ENCODE measurements around the gene ZNF497.

ZNF497 gene

DNA sequence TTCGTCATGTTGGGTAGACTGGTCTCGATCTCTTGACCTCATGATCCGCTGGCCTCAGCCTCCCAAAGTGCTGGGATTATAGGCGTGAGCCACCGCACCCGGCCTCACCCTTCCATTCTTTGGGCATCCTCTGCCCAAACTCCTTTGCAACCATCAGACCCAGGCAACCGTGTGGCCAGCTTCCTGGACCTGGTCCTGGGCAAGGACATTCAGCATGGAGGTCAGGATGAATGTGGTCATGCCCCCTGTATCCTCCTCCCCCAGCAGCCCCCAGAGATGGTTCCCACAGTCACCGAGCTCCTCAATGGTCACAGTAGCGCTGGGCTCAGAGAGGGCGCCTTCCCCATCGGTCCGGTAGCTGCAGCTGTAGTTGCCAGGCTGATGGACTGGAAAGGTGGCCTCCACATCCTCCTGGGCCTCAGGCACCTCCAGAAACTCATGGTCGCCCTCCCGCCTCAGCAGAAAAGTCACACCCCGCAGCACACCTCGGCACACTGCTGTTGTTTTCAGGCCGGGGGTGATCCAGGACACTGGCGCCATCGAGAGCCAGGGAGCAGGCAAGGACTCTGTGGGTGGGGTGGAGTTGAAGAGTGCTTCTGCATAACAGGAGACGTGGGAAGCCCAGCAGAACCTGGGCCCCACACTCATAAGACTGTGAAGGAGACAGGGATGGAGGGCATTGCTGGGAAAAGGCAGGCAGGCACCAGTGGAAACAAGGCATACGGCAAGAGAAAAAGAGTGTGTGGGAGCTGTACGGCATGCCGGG, 10.4 kb downstream of the ZNF497 start:
- TF ChIP-seq YY1 (IDR thresholded peaks at IDR 0.05; ENCODE audit: low read depth) (no peak), RAD21 (IDR thresholded peaks at IDR 0.05; ENCODE audit: low read depth) (no peak), ZBTB7A (IDR thresholded peaks at IDR 0.05; ENCODE audit: low read depth) (no peak), TCF12 (IDR thresholded peaks at IDR 0.05; ENCODE audit: low read depth) (no peak), CREB1 (IDR thresholded peaks at IDR 0.05; ENCODE audit: low read depth) (no peak), EGR1 (IDR thresholded peaks at IDR 0.05) (no peak), NFIC (IDR thresholded peaks at IDR 0.05) (no peak)
- TF ChIP-seq, protein P1, sequence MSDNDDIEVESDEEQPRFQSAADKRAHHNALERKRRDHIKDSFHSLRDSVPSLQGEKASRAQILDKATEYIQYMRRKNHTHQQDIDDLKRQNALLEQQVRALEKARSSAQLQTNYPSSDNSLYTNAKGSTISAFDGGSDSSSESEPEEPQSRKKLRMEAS (IDR thresholded peaks at IDR 0.05), result no peak

DNA sequence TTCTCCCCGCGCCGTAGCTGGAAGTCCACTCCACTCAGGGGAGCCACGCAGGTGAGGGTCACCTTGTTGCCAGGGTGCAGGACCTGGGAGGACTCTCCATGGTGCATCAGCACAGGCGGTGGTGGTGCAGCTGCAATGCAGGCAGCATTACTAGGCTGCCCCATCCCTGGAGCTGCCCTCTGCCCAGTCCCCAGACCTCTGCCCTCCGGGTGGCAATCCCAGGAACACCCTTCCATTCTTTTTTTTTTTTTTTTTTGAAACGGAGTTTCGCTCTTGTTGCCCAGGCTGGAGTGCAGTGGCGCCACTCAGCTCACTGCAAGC, 11.0 kb downstream of the ZNF497 start:
- no peak for TF ChIP-seq NFIC (IDR thresholded peaks at IDR 0.05)
- TF ChIP-seq TCF12 (IDR thresholded peaks at IDR 0.05; ENCODE audit: low read depth), result no peak
- TF ChIP-seq YY1 (IDR thresholded peaks at IDR 0.05; ENCODE audit: low read depth), result no peak
- no peak for TF ChIP-seq TAF1 (IDR thresholded peaks at IDR 0.05; ENCODE audit: low read depth)
- no peak for TF ChIP-seq ZBTB7A (IDR thresholded peaks at IDR 0.05; ENCODE audit: low read depth)
- no peak for TF ChIP-seq EP300 (IDR thresholded peaks at IDR 0.05; ENCODE audit: borderline replicate concordance)
- no peak for TF ChIP-seq CEBPB (IDR thresholded peaks at IDR 0.05)
- TF ChIP-seq, protein P2, sequence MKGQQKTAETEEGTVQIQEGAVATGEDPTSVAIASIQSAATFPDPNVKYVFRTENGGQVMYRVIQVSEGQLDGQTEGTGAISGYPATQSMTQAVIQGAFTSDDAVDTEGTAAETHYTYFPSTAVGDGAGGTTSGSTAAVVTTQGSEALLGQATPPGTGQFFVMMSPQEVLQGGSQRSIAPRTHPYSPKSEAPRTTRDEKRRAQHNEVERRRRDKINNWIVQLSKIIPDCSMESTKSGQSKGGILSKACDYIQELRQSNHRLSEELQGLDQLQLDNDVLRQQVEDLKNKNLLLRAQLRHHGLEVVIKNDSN (IDR thresholded peaks at IDR 0.05), result no peak
- no peak for TF ChIP-seq EGR1 (IDR thresholded peaks at IDR 0.05)
- TF ChIP-seq, protein P1 (IDR thresholded peaks at IDR 0.05), result no peak
- no peak for TF ChIP-seq RAD21 (IDR thresholded peaks at IDR 0.05; ENCODE audit: low read depth)

DNA sequence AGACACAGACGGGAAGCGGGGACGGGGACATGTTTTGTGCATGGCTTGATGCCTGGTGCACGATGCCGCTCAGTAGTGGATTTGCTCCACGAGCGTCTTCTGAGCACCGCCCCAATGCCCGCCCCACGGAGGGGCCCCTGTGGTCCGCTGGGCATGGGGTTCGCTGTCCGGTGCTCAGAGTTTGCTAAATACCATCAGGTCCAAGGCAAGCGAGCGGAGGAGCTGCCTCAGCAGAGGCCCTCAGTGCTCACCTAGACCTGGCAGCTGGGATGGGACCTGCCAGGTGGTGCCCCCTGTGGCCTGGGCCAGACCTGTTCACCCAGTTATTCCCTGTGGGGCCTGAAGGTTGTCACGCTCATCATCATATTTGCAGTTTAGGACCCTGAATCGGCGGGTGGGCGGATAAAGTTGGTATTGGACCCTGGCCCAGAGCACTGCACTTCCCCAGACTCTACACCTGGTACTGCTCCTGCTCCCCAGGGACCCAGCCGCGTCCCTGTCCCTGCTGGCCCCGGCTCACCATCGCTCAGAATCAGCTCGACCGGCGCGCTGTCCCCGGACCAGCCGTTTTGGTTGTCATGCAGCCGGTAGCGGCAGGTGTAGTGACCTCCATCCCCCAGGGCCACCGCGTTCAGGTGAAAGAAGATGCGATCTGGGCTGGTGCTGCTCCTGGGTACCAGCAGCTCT, 11.5 kb downstream of the ZNF497 start:
- TF ChIP-seq FOXM1 (IDR thresholded peaks at IDR 0.05; ENCODE audit: borderline replicate concordance, low read depth) (no peak), ZBTB7A (IDR thresholded peaks at IDR 0.05; ENCODE audit: low read depth) (no peak), TCF12 (IDR thresholded peaks at IDR 0.05; ENCODE audit: low read depth) (no peak), NFIC (IDR thresholded peaks at IDR 0.05) (no peak)

DNA sequence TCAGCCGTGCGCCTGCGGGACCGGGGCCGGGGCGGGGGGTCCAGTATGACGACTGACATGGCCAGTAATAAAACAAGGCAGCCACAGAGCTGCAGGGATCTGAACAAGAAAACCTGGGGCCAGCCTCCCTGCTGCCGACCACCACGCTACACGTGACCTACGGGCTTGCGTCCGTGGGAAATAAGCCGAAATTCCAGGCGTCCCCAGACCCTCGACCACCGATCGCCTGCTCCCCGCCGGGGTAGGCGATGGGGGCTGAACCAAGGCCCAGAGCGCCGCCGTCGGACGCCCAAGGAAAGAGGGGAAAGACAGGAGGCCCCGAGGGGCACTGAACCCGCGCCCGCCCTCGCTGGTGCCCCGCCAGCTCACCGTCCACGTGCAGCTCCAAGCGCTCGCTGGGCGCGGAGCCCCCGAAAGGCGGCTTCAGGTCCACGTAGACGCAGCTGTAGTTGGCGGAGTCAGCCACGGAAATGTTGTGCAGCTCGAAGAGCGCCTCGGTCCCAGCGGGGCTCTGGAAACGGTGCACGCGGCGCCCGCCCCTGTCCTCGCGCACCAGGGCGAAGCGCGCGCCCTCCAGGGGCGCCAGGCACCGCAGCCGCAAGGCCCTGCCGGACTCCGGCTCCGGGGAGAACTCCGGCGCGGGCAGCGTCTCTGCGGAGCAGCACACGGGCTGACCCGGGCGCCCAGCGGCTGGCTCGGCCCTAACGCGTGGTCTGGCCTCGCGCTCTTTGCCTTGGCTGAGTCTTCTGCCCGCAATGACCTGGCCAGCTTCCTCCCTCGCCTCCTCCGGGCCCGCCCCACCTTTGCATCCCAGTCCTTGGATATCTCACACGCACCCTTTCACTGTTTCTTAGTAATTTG, 12.3 kb downstream of the ZNF497 start:
- TF ChIP-seq RAD21 (IDR thresholded peaks at IDR 0.05; ENCODE audit: low read depth), result no peak

DNA sequence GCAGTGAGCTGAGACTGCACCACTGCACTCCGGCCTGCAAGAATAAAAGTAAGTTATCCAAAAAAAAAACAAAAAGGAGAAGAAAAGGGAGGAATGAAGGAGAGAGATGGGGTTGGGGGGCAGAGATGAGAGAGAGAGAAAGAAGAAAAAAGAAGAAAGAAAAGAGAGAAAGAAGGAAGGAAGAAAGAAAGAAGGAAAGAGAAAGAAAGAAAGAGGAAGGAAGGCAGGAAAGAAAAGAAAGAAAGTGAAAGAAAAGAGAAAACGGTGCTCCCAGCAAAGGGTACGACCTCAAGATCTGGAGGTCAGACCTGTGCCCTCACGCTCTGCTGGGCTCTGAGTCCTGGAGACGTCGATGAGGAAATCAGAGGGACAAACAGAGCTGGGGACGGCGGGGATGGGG, 13.0 kb downstream of the ZNF497 start:
- TF ChIP-seq TEAD4 (IDR thresholded peaks at IDR 0.05), result no peak

DNA sequence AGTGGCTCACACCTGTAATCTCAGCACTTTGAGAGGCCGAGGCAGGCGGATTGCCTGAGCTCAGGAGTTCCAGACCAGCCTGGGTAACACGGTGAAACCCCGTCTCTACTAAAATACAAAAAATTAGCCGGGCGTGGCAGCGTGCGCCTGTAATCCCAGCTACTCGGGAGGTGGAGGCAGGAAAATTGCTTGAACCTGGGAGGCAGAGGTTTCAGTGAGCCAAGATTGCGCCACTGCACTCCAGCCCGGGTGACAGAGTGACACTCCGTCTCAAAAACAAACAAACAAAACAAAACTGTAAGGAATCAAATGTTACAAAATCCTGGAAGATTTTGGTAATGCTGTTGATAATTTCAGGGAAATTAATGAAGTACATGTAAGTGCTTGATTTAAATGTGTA, 14.5 kb downstream of the ZNF497 start:
- 0 out of 2 replicates have a peak, but pooled peaks have one; percentile 45 for TF ChIP-seq CEBPB (IDR thresholded peaks at IDR 0.05)

DNA sequence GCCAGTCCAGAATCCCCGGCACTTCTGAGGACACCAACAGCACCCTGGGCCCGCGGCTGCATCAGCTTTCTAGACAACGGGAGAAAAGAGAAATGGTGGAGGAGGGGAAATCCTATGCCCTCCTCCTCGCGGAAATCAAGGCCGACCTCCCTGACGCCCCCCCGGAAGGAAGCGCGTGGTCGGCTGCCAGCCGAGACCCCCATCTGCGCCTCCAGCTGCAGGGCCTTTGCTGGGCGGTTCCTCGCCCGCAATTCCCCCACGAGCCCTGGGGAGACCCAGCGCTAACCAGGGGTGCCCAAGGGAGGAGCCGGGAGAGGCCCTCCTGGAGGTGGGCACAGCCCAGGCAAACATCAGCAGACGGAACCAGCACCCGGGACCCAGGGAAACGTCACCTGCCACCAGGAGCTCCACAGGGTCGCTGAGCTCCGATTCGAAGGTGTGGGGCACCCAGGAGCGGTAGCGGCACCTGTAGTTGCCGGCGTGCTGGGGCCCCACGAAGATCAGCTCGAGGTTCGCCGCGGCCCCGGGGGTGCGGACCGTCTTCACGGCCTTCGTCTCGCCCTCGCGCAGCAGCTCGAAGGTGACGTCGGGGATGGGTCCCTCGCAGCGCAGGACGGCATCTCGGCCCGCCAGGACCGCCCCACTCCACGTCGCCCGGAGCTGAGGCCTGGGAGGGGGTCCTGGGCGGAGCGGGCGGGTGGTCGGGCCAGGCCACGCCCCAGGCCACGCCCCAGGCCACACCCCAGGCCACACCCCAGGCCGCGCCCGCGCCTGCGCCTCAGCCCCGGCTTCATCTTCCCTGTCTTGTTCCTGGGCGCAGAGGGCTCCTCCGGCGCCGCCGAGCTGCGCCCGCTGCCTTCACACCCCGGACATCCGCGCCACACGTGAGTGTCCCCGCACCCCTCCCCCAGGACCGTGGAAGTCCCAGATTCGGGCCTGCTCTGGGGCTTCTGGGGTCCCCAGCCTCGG, 15.3 kb downstream of the ZNF497 start:
- TF ChIP-seq YY1 (IDR thresholded peaks at IDR 0.05; ENCODE audit: low read depth) (0 out of 2 replicates have a peak, but pooled peaks have one; percentile 43), TEAD4 (IDR thresholded peaks at IDR 0.05) (no peak), RAD21 (IDR thresholded peaks at IDR 0.05; ENCODE audit: low read depth) (no peak), ZBTB7A (IDR thresholded peaks at IDR 0.05; ENCODE audit: low read depth) (peak; percentile 89), EGR1 (IDR thresholded peaks at IDR 0.05) (no peak), TAF1 (IDR thresholded peaks at IDR 0.05; ENCODE audit: low read depth) (peak; percentile 31), TCF12 (IDR thresholded peaks at IDR 0.05; ENCODE audit: low read depth) (no peak; the same call in 1 of the 2 replicates), CREB1 (IDR thresholded peaks at IDR 0.05; ENCODE audit: low read depth) (0 out of 2 replicates have a peak, but pooled peaks have one; percentile 55), FOXM1 (IDR thresholded peaks at IDR 0.05; ENCODE audit: borderline replicate concordance, low read depth) (no peak), NFIC (IDR thresholded peaks at IDR 0.05) (0 out of 2 replicates have a peak, but pooled peaks have one; percentile 14)
- TF ChIP-seq, protein P2 (IDR thresholded peaks at IDR 0.05), result peak; percentile 12; the same call in 1 of the 2 replicates
- TF ChIP-seq, protein P1 (IDR thresholded peaks at IDR 0.05), result peak; percentile 82
- TF ChIP-seq, protein P3, sequence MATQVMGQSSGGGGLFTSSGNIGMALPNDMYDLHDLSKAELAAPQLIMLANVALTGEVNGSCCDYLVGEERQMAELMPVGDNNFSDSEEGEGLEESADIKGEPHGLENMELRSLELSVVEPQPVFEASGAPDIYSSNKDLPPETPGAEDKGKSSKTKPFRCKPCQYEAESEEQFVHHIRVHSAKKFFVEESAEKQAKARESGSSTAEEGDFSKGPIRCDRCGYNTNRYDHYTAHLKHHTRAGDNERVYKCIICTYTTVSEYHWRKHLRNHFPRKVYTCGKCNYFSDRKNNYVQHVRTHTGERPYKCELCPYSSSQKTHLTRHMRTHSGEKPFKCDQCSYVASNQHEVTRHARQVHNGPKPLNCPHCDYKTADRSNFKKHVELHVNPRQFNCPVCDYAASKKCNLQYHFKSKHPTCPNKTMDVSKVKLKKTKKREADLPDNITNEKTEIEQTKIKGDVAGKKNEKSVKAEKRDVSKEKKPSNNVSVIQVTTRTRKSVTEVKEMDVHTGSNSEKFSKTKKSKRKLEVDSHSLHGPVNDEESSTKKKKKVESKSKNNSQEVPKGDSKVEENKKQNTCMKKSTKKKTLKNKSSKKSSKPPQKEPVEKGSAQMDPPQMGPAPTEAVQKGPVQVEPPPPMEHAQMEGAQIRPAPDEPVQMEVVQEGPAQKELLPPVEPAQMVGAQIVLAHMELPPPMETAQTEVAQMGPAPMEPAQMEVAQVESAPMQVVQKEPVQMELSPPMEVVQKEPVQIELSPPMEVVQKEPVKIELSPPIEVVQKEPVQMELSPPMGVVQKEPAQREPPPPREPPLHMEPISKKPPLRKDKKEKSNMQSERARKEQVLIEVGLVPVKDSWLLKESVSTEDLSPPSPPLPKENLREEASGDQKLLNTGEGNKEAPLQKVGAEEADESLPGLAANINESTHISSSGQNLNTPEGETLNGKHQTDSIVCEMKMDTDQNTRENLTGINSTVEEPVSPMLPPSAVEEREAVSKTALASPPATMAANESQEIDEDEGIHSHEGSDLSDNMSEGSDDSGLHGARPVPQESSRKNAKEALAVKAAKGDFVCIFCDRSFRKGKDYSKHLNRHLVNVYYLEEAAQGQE (IDR thresholded peaks at IDR 0.05; ENCODE audit: low read depth), result 0 out of 2 replicates have a peak, but pooled peaks have one; percentile 15

All from Ishikawa (cell line).